ENCODE measurements around the gene BPI. TPM values are rescaled to one million over a fixed set of nuclear protein-coding genes. Genes with fewer than 3 reads are reported as not detected.

The BPI gene
- total RNA-seq, 2 experiments from 2014 or later = not detected

GRCh38 chr20:38353316-38353715 lies 49.4 kb downstream of the BPI start:
- ChIA-PET CTCF (interaction anchor here (1.0 to 1.2 kb wide), 2 partner anchors 11 to 132 kb away, joined by 3 read pairs; no protein-coding TSS in a partner anchor), POLR2A (no interaction called here)
- Mint-ChIP-seq H3K36me3 (ENCODE audit: low read depth) (no peaks in the 10 kb centered on the region), H3K4me3 (no peak overlapping the region), H3K27ac (no peak overlapping the region), H3K27me3 (no peaks in the 10 kb centered on the region), H3K9me3 (no peaks in the 10 kb centered on the region), H3K4me1 (ENCODE audit: low read depth) (peaks cover 3% of the 10 kb centered on the region)
- ATAC-seq = no peak
- intact Hi-C loops (cut with micrococcal nuclease) = no loop called here
- TF ChIP-seq, protein P1, sequence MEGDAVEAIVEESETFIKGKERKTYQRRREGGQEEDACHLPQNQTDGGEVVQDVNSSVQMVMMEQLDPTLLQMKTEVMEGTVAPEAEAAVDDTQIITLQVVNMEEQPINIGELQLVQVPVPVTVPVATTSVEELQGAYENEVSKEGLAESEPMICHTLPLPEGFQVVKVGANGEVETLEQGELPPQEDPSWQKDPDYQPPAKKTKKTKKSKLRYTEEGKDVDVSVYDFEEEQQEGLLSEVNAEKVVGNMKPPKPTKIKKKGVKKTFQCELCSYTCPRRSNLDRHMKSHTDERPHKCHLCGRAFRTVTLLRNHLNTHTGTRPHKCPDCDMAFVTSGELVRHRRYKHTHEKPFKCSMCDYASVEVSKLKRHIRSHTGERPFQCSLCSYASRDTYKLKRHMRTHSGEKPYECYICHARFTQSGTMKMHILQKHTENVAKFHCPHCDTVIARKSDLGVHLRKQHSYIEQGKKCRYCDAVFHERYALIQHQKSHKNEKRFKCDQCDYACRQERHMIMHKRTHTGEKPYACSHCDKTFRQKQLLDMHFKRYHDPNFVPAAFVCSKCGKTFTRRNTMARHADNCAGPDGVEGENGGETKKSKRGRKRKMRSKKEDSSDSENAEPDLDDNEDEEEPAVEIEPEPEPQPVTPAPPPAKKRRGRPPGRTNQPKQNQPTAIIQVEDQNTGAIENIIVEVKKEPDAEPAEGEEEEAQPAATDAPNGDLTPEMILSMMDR (IDR thresholded peaks at IDR 0.05) = no peak
- no peak for DNase-seq

GRCh38 chr20:38354227-38354626 lies 50.3 kb downstream of the BPI start:
- POLR2A ChIA-PET = no interaction called here
- Mint-ChIP-seq H3K27ac (no peak overlapping the region), H3K27me3 (no peaks in the 10 kb centered on the region), H3K36me3 (ENCODE audit: low read depth) (no peaks in the 10 kb centered on the region), H3K9me3 (no peaks in the 10 kb centered on the region), H3K4me3 (no peak overlapping the region), H3K4me1 (ENCODE audit: low read depth) (peaks cover 3% of the 10 kb centered on the region)
- ATAC-seq = no peak
- TF ChIP-seq, protein P1 (IDR thresholded peaks at IDR 0.05) = no peak
- intact Hi-C loops (cut with micrococcal nuclease) = no loop called here
- CTCF ChIA-PET = interaction anchor here (1.2 kb wide), 1 partner anchor 10 kb away, joined by 3 read pairs; no protein-coding TSS in a partner anchor
- DNase-seq = no peak

DNA sequence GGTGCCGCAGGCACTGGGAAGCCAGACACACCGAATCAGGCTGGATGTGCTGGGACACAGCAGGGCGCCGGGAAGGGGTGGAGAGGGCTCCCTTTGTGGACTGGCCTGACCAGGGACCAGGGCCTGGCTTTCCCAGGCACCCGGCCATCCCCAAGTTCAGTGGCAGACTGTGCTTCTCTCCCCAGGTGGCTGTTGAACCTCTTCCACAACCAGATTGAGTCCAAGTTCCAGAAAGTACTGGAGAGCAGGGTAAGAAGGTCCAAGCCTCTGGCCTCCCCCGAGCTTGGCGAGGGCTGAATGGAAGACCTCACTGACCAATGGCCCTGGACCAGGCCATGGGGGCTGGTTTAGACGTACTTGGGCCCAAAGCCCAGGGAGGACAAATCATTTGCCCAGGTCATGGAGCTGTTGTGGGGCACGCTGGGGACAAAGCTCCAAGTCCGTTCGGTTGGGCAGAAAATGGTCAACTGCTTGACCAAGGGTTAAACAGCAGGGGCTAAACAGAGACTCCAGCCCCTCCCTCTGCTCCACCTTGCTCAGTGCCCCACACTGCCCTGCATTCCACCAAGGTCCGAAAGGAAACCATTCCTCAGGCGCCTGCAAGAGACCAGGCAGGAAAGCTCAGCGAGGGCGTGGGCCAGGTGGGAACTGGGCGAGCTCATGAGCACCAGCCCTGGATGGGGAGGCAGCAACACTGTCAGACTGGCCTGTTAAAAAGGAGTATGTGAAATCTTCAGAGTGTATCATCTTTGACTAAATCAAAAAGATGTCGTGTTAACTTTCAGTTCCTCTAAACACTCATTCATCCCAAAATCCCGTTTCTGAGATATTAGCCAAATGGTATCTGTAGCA lies 51.4 kb downstream of the BPI start:
- no peak for DNase-seq
- H3K4me1 Mint-ChIP-seq (ENCODE audit: low read depth) = peaks cover 3% of the 10 kb centered on the region
- intact Hi-C loops (cut with micrococcal nuclease) = no loop called here
- ChIA-PET POLR2A (no interaction called here), CTCF (no interaction called here)
- no peak overlapping the region for H3K27ac Mint-ChIP-seq
- no peaks in the 10 kb centered on the region for H3K27me3 Mint-ChIP-seq
- H3K36me3 Mint-ChIP-seq (ENCODE audit: low read depth) = no peaks in the 10 kb centered on the region
- ATAC-seq = no peak
- TF ChIP-seq, protein P1 (IDR thresholded peaks at IDR 0.05) = no peak
- H3K9me3 Mint-ChIP-seq = no peaks in the 10 kb centered on the region
- no peak overlapping the region for H3K4me3 Mint-ChIP-seq

- peak; percentile 44 for DNase-seq
- H3K4me1 Mint-ChIP-seq (ENCODE audit: low read depth) = peaks cover 3% of the 10 kb centered on the region
- H3K27ac Mint-ChIP-seq = no peak overlapping the region
- ChIA-PET CTCF (interaction anchor here (0.9 to 1.4 kb wide), 2 partner anchors 9 to 49 kb away, joined by 3 to 5 read pairs; no protein-coding TSS in a partner anchor), POLR2A (no interaction called here)
- TF ChIP-seq, protein P1 (IDR thresholded peaks at IDR 0.05) = no peak
- peak; percentile 49 for ATAC-seq
- H3K9me3 Mint-ChIP-seq = no peaks in the 10 kb centered on the region
- intact Hi-C loops (cut with micrococcal nuclease) = no loop called here
- H3K36me3 Mint-ChIP-seq (ENCODE audit: low read depth) = no peaks in the 10 kb centered on the region
- no peak overlapping the region for H3K4me3 Mint-ChIP-seq
- no peaks in the 10 kb centered on the region for H3K27me3 Mint-ChIP-seq
Observed at GRCh38 chr20:38357653-38358207, 53.8 kb downstream of the BPI start.

GRCh38 chr20:38358556-38358955 lies 54.6 kb downstream of the BPI start:
- TF ChIP-seq, protein P1 (IDR thresholded peaks at IDR 0.05) = no peak
- no peaks in the 10 kb centered on the region for H3K27me3 Mint-ChIP-seq
- no peaks in the 10 kb centered on the region for H3K9me3 Mint-ChIP-seq
- no peak overlapping the region for H3K27ac Mint-ChIP-seq
- H3K4me1 Mint-ChIP-seq (ENCODE audit: low read depth) = peaks cover 3% of the 10 kb centered on the region
- ATAC-seq (no peak), DNase-seq (no peak)
- no peak overlapping the region for H3K4me3 Mint-ChIP-seq
- POLR2A ChIA-PET = no interaction called here
- H3K36me3 Mint-ChIP-seq (ENCODE audit: low read depth) = no peaks in the 10 kb centered on the region
- CTCF ChIA-PET = interaction anchor here (0.9 kb wide), 1 partner anchor 49 kb away, joined by 3 read pairs; no protein-coding TSS in a partner anchor
- intact Hi-C loops (cut with micrococcal nuclease) = no loop called here
